Measurements from ENCODE around the gene TCF12. TPM values are rescaled to one million over a fixed set of nuclear protein-coding genes. Genes with fewer than 3 reads are reported as not detected.

The TCF12 gene
- total RNA-seq, 1 experiment from 2014 or later: 102 TPM

DNA sequence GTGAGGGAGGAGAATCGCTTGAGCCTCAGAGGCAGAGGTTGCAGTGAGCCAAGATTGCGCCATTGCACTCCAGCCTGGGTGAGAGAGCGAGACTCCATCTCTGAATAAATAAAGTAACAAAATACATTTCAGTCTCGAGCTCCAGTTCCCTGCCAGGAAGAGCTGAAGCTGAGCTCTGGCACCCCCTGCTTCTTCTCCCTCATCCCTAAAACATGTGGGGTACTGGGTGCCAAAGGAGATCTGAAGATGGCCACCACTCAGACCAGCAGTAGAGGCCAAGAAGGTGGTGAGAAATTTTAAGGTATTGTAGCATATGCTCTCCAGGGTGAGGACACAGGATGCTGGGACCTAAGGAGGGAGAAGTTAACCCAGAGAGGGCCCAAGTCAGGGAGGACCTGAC is 382.9 kb downstream of the TCF12 start:
- no peaks in the 10 kb centered on the region for H3K36me3 ChIP-seq (ENCODE audit: control insufficient read depth, insufficient read depth, low read length)
- ChIA-PET POLR2A (no interaction called here), CTCF (interaction anchor here (0.6 kb wide), 1 partner anchor 565 kb away, joined by 4 read pairs; no protein-coding TSS in a partner anchor)
- TF ChIP-seq CTCF (IDR thresholded peaks at IDR 0.05) (no peak), TCF7L2 (IDR thresholded peaks at IDR 0.05; ENCODE audit: low read depth, low read length) (no peak), POLR2AphosphoS5 (IDR thresholded peaks at IDR 0.05; ENCODE audit: low read depth, low read length) (no peak), SIN3A (IDR thresholded peaks at IDR 0.05; ENCODE audit: borderline replicate concordance, insufficient read depth, low read depth, low read length) (no peak), REST (IDR thresholded peaks at IDR 0.05; ENCODE audit: insufficient read depth in 1 of 2, low read depth in 2 of 2, low read length in 1 of 2) (no peak)
- no TSS peak for BruUV-seq (replicated peaks)
- H3K9me3 ChIP-seq (ENCODE audit: control insufficient read depth, insufficient read depth, low read depth, low read length): no peaks in the 10 kb centered on the region
- H3K27ac ChIP-seq (ENCODE audit: low read length): no peak overlapping the region
- no peaks in the 10 kb centered on the region for H3K4me1 ChIP-seq (ENCODE audit: control insufficient read depth, insufficient read depth, low read length)
- DNase-seq (ENCODE audit: low read depth, low spot score): no peak
- H3K4me3 ChIP-seq (ENCODE audit: low read depth in 2 of 2, low read length in 2 of 2): no peak overlapping the region
- no peaks in the 10 kb centered on the region for H3K27me3 ChIP-seq (ENCODE audit: control insufficient read depth, insufficient read depth, low read length)
- no peak for ATAC-seq
- in situ Hi-C loops (cut with HindIII; ENCODE audit: low pct_unique_long_range_greater_than_20kb, low sequenced_read_pairs): no loop called here
- intact Hi-C loops (cut with micrococcal nuclease; ENCODE audit: unreplicated experiment): no loop called here

DNA sequence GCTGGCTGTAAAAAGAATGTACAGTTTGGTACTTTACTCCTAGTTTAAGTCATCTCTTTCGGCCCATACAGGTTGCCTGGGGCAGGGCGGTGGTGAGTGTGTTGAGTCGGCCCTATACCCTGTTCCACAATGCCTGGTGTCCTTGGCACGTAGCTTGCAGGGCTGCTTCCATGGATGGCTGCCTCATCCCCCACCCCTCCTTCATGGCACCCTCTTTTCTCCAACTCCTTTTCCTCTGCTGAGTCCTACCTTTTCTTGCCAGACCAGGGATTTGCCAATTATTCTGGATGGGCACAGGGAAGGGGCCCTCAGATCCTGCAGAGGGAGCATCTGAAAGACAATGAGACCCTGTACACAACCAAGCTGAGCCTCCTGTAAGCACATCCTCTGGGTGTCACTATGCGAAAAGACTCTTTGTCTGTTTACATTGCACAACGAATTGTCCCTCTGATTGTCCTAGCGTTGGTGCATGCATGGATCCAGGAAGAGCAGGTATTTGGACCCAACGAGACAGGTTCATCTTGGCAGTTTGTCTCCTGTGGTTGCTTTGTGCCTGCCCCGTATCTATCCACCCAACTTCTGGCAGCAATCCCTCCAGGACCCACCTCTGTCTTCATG is 384.3 kb downstream of the TCF12 start:
- no peaks in the 10 kb centered on the region for H3K36me3 ChIP-seq (ENCODE audit: control insufficient read depth, insufficient read depth, low read length)
- CTCF ChIA-PET: no interaction called here
- POLR2A ChIA-PET: no interaction called here
- no peak overlapping the region for H3K4me3 ChIP-seq (ENCODE audit: low read depth in 2 of 2, low read length in 2 of 2)
- no peak for DNase-seq (ENCODE audit: low read depth, low spot score)
- 0 out of 2 replicates have a peak, but pooled peaks cover 4% of the 10 kb centered on the region for H3K4me1 ChIP-seq (ENCODE audit: control insufficient read depth, insufficient read depth, low read length)
- H3K27me3 ChIP-seq (ENCODE audit: control insufficient read depth, insufficient read depth, low read length): no peaks in the 10 kb centered on the region
- intact Hi-C loops (cut with micrococcal nuclease; ENCODE audit: unreplicated experiment) (no loop called here), in situ Hi-C loops (cut with HindIII; ENCODE audit: low pct_unique_long_range_greater_than_20kb, low sequenced_read_pairs) (no loop called here)
- H3K27ac ChIP-seq (ENCODE audit: low read length): no peak overlapping the region
- H3K9me3 ChIP-seq (ENCODE audit: control insufficient read depth, insufficient read depth, low read depth, low read length): no peaks in the 10 kb centered on the region
- TF ChIP-seq POLR2AphosphoS5 (IDR thresholded peaks at IDR 0.05; ENCODE audit: low read depth, low read length) (no peak), SIN3A (IDR thresholded peaks at IDR 0.05; ENCODE audit: borderline replicate concordance, insufficient read depth, low read depth, low read length) (no peak), CTCF (IDR thresholded peaks at IDR 0.05) (no peak), TCF7L2 (IDR thresholded peaks at IDR 0.05; ENCODE audit: low read depth, low read length) (no peak), REST (IDR thresholded peaks at IDR 0.05; ENCODE audit: insufficient read depth in 1 of 2, low read depth in 2 of 2, low read length in 1 of 2) (no peak)
- ATAC-seq: no peak
- BruUV-seq (replicated peaks): no TSS peak
